Retina (tissue), 1 donor: ENCODE data around the gene PCDHGB2.
"Not testable (repeated sequence)": the region's sequence is repeated elsewhere in the genome, so short reads cannot be mapped to it uniquely, and the experiment has no call there.

Experiments used
- DNase-seq: peaks from one replicate; pipeline ENCODE4 v3.0.0-alpha.2; 2016

PCDHGB2 gene

GRCh38 chr5:141351591-141351990, 8.2 kb upstream of the PCDHGB2 start:
- DNase-seq, result no peak

GRCh38 chr5:141354900-141355469, 4.8 kb upstream of the PCDHGB2 start, which contains the start of gene PCDHGA4:
Gene PCDHGA4 (plus strand): TSS chr5:141355021. CDS start chr5:141355108, 87 bp downstream.
- no peak for DNase-seq

GRCh38 chr5:141355641-141356040, 4.2 kb upstream of the PCDHGB2 start:
- DNase-seq, result no peak

GRCh38 chr5:141356133-141356532, 3.7 kb upstream of the PCDHGB2 start:
- DNase-seq, result no peak

GRCh38 chr5:141356950-141357349, 2.8 kb upstream of the PCDHGB2 start:
- no peak for DNase-seq

GRCh38 chr5:141360685-141361084, 891 bp downstream of the PCDHGB2 start:
- no peak for DNase-seq

GRCh38 chr5:141362719-141363118, 2.9 kb downstream of the PCDHGB2 start:
- no peak for DNase-seq

GRCh38 chr5:141363952-141364660, 4.3 kb downstream of the PCDHGB2 start, which contains the start of gene PCDHGA5:
Gene PCDHGA5 (plus strand): TSS chr5:141364162. CDS start chr5:141364331, 169 bp downstream.
- DNase-seq, result peak; percentile 26

GRCh38 chr5:141366016-141366896, 6.5 kb downstream of the PCDHGB2 start:
- DNase-seq, result no peak

GRCh38 chr5:141369994-141370848, 10.4 kb downstream of the PCDHGB2 start, which contains the start of gene PCDHGB3:
Gene PCDHGB3 (plus strand): TSS chr5:141370242. CDS start chr5:141370395, 153 bp downstream.
- no peak for DNase-seq

- no peak for DNase-seq
Measured at GRCh38 chr5:141371572-141372475, 12.0 kb downstream of the PCDHGB2 start.

GRCh38 chr5:141373673-141374317, 14.0 kb downstream of the PCDHGB2 start, which contains the start of gene PCDHGA6:
Gene PCDHGA6 (plus strand): TSS chr5:141373891. CDS start chr5:141374084, 193 bp downstream.
- DNase-seq, result peak; percentile 36

GRCh38 chr5:141374627-141375026, 14.8 kb downstream of the PCDHGB2 start:
- no peak for DNase-seq

GRCh38 chr5:141375444-141376155, 15.8 kb downstream of the PCDHGB2 start:
- DNase-seq, result not testable (repeated sequence)

GRCh38 chr5:141382469-141383294, 22.9 kb downstream of the PCDHGB2 start, which contains the start of gene PCDHGA7:
Gene PCDHGA7 (plus strand): TSS chr5:141382742. CDS start chr5:141382900, 158 bp downstream.
- DNase-seq, result no peak

GRCh38 chr5:141383345-141383744, 23.6 kb downstream of the PCDHGB2 start:
- no peak for DNase-seq

GRCh38 chr5:141384471-141385267, 24.9 kb downstream of the PCDHGB2 start:
- no peak for DNase-seq
